GM18861 (cell line): ENCODE data around the gene KRT6A.

ENCODE experiments used
- ATAC-seq: cut with Tn5 transposase; IDR thresholded peaks from one replicate; pipeline ENCODE4 v1.9.1; 2021; ENCODE audit not compliant: unreplicated experiment

KRT6A gene

GRCh38 chr12:52438305-52439301 lies 54.5 kb downstream of the KRT6A start:
- no peak for ATAC-seq

- ATAC-seq: no peak
Measured at GRCh38 chr12:52437508-52437907, 55.5 kb downstream of the KRT6A start.
